Stomach (tissue), 9 donors: ENCODE measurements around the gene DMRT1. TPM values are rescaled to one million over a fixed set of nuclear protein-coding genes. Genes with fewer than 3 reads are reported as not detected.

Experiments used
- DNase-seq, 2 donors: peaks; one replicate each; pipeline versions ENCODE4 v3.0.0 to v3.0.0-alpha.2; 2013 to 2019
- H3K27ac ChIP-seq, 5 donors: fragments of 200-600 bp in 4 of 5; sonication (generic) in 4 of 5; one replicate each; pipeline ENCODE4 v1.5.1; 2013 to 2019; ENCODE audit warnings: mild to moderate bottlenecking in 1 of 5, moderate library complexity in 1 of 5
- H3K27me3 ChIP-seq, 3 donors: fragments of 200-600 bp; sonication (generic); one replicate each; pipeline ENCODE4 v1.5.1; 2017 to 2019; ENCODE audit warnings: mixed run types in 1 of 3
- H3K36me3 ChIP-seq, 4 donors: fragments of 200-600 bp; sonication (generic); 1 replicate in 3 of 4; 2 replicates in 1 of 4; pipeline ENCODE4 v1.5.1; 2016 to 2019
- H3K4me1 ChIP-seq, 4 donors: fragments of 200-600 bp; sonication (generic); one replicate each; pipeline ENCODE4 v1.5.1; 2016 to 2019
- H3K4me3 ChIP-seq, 4 donors: fragments of 200-600 bp; sonication (generic) in 3 of 4; one replicate each; pipeline ENCODE4 v1.5.1; 2016 to 2019; ENCODE audit warnings: mild to moderate bottlenecking in 1 of 4
- H3K9me3 ChIP-seq, 4 donors: fragments of 200-600 bp; sonication (generic); one replicate each; pipeline ENCODE4 v1.5.1; 2016 to 2019
- EP300 ChIP-seq: sonication (generic); formaldehyde crosslinking; IDR thresholded peaks from one replicate; pipeline ENCODE4 v1.6.1; 2017; ENCODE audit warnings: antibody characterized with exemption
- POLR2A ChIP-seq, 4 donors: fragments of 450-650 bp; IDR thresholded peaks; one replicate each; pipeline ENCODE4 v1.6.1; 2016; ENCODE audit warnings: antibody characterized with exemption in 4 of 4, control low read depth in 2 of 4, mild to moderate bottlenecking in 1 of 4, moderate library complexity in 1 of 4
- POLR2AphosphoS5 ChIP-seq, 3 donors: sonication (generic); formaldehyde crosslinking; IDR thresholded peaks; one replicate each; pipeline ENCODE4 v1.6.1; 2016; ENCODE audit warnings: antibody characterized with exemption in 3 of 3
- WGBS, 5 donors: extraction: QIAGEN DNeasy Blood & Tissue Kit in 3 of 5; methylation state at CpG; one replicate each; pipeline versions ENCODE4 v1.1.5 to v1.1.7; 2013 to 2018; 5-methylcytosine and 5-hydroxymethylcytosine counted together
- intact Hi-C: fragments of 100-400 bp; cut with DNase I; formaldehyde crosslinking; loops from one replicate; pipeline ENCODE4 v1.15.1; 2023; ENCODE audit warnings: low total_unique reads
- polyA plus RNA-seq, 3 donors: library from polyadenylated mRNA; stranded (reverse); fragments of 200-250 nt; gene quantifications; one replicate each; pipeline ENCODE4 v1.2.3, GENCODE V29; 2013
- total RNA-seq, 5 donors: library from RNA; depleted of rRNA; stranded (reverse); fragments of >200 nt; gene quantifications; one replicate each; pipeline versions ENCODE4 v1.1.0 to v1.2.3, GENCODE V29; 2014 to 2016
- TF ChIP-seq, protein P1 (sequence below), 7 experiments: fragments of 450-650 bp in 4 of 7; fragments of 200-600 bp in 3 of 7; sonication (generic) in 3 of 7; IDR thresholded peaks; one replicate each; pipeline ENCODE4 v1.5.1; 2016 to 2019; ENCODE audit warnings: antibody characterized with exemption in 7 of 7, control low read depth in 2 of 7, mild to moderate bottlenecking in 1 of 7
- donor health status: healthy with polysubstance abuse.
- donor health status: Bipolar disorder and iron deficiency.
- donor health status: healthy.

The DMRT1 gene
- total and polyA plus RNA-seq, 8 donors: not detected

DNA sequence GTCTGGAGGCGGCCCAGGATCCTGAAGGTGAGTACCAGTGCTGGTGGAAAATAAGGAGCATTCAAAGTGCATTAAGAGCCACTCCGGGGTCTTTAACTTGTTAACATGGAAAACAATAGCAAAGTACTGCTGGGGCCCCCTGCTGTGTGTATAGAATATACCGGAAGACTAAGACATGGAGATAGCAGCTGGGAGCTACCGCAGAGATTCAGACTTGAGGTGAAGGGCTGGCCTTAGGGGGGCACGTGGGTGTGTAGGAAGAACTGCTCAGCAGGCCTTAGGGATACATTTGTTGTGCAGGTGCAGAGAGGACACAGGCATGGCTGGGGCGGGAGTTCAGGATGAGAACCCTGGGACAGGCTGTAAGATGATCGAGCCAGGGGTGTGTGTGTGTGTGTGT lies 1.2 kb upstream of the DMRT1 start:
- intact Hi-C loops: no loop called here
- Histone ChIP-seq H3K36me3 (no peaks in the 10 kb centered on the region), H3K27me3 (peaks cover 24 to 76% (median 36%) of the 10 kb centered on the region in 3 donors), H3K27ac (no peak overlapping the region), H3K9me3 (no peaks in the 10 kb centered on the region), H3K4me3 (no peak overlapping the region), H3K4me1 (peaks cover 0 to 25% (median 10%) of the 10 kb centered on the region in 4 donors)
- 20 to 36% (median 26%) methylated on average over 7 of the region's 7 CpGs for WGBS, 5 donors
- no peak for DNase-seq
- TF ChIP-seq POLR2AphosphoS5 (IDR thresholded peaks at IDR 0.05) (no peak), POLR2A (IDR thresholded peaks at IDR 0.05) (no peak), EP300 (no peak)
- TF ChIP-seq, protein P1, sequence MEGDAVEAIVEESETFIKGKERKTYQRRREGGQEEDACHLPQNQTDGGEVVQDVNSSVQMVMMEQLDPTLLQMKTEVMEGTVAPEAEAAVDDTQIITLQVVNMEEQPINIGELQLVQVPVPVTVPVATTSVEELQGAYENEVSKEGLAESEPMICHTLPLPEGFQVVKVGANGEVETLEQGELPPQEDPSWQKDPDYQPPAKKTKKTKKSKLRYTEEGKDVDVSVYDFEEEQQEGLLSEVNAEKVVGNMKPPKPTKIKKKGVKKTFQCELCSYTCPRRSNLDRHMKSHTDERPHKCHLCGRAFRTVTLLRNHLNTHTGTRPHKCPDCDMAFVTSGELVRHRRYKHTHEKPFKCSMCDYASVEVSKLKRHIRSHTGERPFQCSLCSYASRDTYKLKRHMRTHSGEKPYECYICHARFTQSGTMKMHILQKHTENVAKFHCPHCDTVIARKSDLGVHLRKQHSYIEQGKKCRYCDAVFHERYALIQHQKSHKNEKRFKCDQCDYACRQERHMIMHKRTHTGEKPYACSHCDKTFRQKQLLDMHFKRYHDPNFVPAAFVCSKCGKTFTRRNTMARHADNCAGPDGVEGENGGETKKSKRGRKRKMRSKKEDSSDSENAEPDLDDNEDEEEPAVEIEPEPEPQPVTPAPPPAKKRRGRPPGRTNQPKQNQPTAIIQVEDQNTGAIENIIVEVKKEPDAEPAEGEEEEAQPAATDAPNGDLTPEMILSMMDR (IDR thresholded peaks at IDR 0.05): no peak

DNA sequence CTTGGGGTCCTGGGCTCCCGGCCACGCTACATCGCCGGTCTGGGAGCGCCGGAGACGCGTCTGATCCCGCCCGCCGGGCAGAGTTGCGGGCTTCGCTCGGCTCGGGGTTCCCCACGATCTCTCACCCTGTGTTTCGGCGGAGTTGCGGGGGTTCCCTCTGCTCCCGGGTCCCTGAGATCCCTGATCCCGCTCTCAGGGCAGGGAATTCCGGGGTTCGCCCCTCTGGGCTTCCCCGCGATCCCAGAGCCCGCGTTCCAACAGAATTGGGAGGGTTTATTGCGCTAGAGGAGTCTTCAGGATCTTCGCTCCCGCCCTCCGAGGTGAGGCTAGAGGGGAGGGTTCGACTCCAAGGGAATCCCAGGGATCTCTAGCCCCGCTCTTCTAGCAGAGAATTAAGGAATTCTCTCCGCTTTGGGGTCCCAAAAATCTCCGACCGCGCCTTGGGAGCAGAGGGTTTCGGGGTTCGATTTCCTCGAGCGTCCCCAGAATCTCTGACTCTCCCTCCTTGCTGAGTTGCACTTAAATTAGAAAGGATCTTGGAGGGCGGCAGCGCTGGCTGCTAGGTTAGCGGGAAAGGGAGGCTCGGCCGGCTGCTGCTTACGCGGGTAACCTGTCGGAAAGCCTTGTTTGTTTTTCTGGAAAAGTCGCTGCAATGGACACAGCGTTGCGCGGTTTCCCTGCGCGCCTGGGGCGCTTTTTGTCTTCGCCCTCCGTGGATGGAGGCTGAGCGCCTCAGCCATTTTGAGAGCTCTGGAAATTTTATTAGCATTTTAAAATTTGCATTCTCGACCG lies 1.3 kb downstream of the DMRT1 start:
- intact Hi-C loops: no loop called here
- WGBS, 5 donors: 5 to 11% (median 7%) methylated on average over 29 to 61 of the region's 61 CpGs
- no peaks in the 10 kb centered on the region for H3K36me3 ChIP-seq
- peaks cover 27 to 100% (median 53%) of the 10 kb centered on the region in 3 donors for H3K27me3 ChIP-seq
- H3K4me3 ChIP-seq: no peak overlapping the region
- peak in 1 of 2 donors; percentile 8 for DNase-seq
- H3K27ac ChIP-seq: no peak overlapping the region
- H3K9me3 ChIP-seq: no peaks in the 10 kb centered on the region
- TF ChIP-seq POLR2AphosphoS5 (IDR thresholded peaks at IDR 0.05) (no peak), POLR2A (IDR thresholded peaks at IDR 0.05) (no peak), EP300 (no peak)
- TF ChIP-seq, protein P1 (IDR thresholded peaks at IDR 0.05): no peak
- H3K4me1 ChIP-seq: peaks cover 0 to 25% (median 10%) of the 10 kb centered on the region in 4 donors

DNA sequence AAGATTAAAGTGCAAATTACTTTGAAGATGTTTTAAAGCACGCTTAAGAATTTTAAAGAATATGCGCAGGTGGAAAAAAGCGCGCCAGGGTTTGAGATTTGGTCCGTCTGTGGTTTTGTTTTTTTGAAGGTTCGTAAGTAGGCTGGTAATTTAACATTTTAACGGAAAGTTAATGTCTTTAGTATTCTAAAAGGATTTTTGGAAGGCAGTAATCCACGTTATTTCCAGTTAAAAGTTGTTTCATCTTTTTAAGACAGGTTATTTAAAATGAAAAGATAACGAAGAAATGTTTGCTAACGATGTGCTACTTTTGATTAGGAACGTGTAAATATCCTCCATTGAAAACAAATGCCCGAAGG lies 1.9 kb downstream of the DMRT1 start:
- no peak for DNase-seq
- H3K27ac ChIP-seq: no peak overlapping the region
- peaks cover 27 to 97% (median 53%) of the 10 kb centered on the region in 3 donors for H3K27me3 ChIP-seq
- no peaks in the 10 kb centered on the region for H3K36me3 ChIP-seq
- no peaks in the 10 kb centered on the region for H3K9me3 ChIP-seq
- no peak overlapping the region for H3K4me3 ChIP-seq
- 10 to 14% (median 12%) methylated on average over 12 of the region's 12 CpGs for WGBS, 5 donors
- no peak for TF ChIP-seq POLR2AphosphoS5 (IDR thresholded peaks at IDR 0.05)
- TF ChIP-seq, protein P1 (IDR thresholded peaks at IDR 0.05): no peak
- TF ChIP-seq POLR2A (IDR thresholded peaks at IDR 0.05): no peak
- TF ChIP-seq EP300: no peak
- intact Hi-C loops: no loop called here
- peaks cover 0 to 25% (median 10%) of the 10 kb centered on the region in 4 donors for H3K4me1 ChIP-seq

DNA sequence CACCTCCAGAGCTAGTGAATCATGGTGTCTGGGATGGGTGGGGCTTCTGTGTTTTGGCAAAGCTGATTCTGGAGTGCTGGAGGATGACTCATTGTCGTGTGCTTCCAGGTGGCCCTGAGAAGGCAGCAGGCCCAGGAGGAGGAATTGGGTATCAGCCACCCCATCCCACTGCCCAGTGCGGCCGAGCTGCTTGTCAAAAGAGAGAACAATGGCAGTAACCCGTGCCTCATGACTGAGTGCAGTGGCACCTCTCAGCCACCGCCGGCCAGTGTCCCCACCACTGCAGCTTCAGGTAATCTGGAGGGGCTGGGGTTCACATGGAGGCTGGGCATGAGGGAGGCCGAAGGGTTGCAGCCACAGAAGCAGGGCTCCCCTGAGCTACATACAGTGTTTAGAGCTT lies 5.4 kb downstream of the DMRT1 start:
- Histone ChIP-seq H3K9me3 (no peaks in the 10 kb centered on the region), H3K4me1 (peaks cover 0 to 17% (median 6%) of the 10 kb centered on the region in 4 donors), H3K27ac (no peak overlapping the region), H3K27me3 (peaks cover 15 to 73% (median 41%) of the 10 kb centered on the region in 3 donors), H3K4me3 (no peak overlapping the region), H3K36me3 (no peaks in the 10 kb centered on the region)
- no peak for DNase-seq
- TF ChIP-seq POLR2AphosphoS5 (IDR thresholded peaks at IDR 0.05) (no peak), POLR2A (IDR thresholded peaks at IDR 0.05) (no peak), EP300 (no peak)
- TF ChIP-seq, protein P1 (IDR thresholded peaks at IDR 0.05): no peak
- intact Hi-C loops: no loop called here
- 51 to 66% (median 62%) methylated on average over 6 to 7 of the region's 7 CpGs for WGBS, 5 donors
